Activated naive CD4-positive, alpha-beta T cell treated with anti-CD3 and anti-CD28 coated beads, Interleukin-2, amount 50 U/mL, for 72 hours (primary cell): Measurements from ENCODE around the gene AGAP1. TPM values are rescaled to one million over a fixed set of nuclear protein-coding genes. Genes with fewer than 3 reads are reported as not detected.

ENCODE experiments used
- ATAC-seq, 2 donors: fragments of 150-1000 bp; cut with Tn5 transposase; 2 replicates each; pipeline ENCODE4 v1.10.0; 2021; ENCODE audit warnings: mild to moderate bottlenecking in 2 of 2, moderate library complexity in 2 of 2
- DNase-seq, 2 donors: peaks; one replicate each; pipeline ENCODE4 v3.0.0; 2021 to 2022; ENCODE audit warnings: low spot score in 2 of 2
- H3K27ac Mint-ChIP-seq, 2 donors: one replicate each; pipeline ENCODE4 v1.8.0; 2022; ENCODE audit warnings: mild to moderate bottlenecking in 2 of 2, mixed read lengths in 2 of 2
- H3K36me3 Mint-ChIP-seq, 2 donors: one replicate each; pipeline ENCODE4 v1.8.0; 2022; ENCODE audit warnings: mixed read lengths in 2 of 2
- H3K9me3 Mint-ChIP-seq, 2 donors: one replicate each; pipeline ENCODE4 v1.8.0; 2022; ENCODE audit warnings: mixed read lengths in 2 of 2
- total RNA-seq, 2 donors: library from RNA; stranded (reverse); gene quantifications; one replicate each; pipeline ENCODE4 v1.2.3, GENCODE V29; 2022

The AGAP1 gene
- total RNA-seq, 2 donors from 2014 or later: 0.48 to 7.2 TPM

DNA sequence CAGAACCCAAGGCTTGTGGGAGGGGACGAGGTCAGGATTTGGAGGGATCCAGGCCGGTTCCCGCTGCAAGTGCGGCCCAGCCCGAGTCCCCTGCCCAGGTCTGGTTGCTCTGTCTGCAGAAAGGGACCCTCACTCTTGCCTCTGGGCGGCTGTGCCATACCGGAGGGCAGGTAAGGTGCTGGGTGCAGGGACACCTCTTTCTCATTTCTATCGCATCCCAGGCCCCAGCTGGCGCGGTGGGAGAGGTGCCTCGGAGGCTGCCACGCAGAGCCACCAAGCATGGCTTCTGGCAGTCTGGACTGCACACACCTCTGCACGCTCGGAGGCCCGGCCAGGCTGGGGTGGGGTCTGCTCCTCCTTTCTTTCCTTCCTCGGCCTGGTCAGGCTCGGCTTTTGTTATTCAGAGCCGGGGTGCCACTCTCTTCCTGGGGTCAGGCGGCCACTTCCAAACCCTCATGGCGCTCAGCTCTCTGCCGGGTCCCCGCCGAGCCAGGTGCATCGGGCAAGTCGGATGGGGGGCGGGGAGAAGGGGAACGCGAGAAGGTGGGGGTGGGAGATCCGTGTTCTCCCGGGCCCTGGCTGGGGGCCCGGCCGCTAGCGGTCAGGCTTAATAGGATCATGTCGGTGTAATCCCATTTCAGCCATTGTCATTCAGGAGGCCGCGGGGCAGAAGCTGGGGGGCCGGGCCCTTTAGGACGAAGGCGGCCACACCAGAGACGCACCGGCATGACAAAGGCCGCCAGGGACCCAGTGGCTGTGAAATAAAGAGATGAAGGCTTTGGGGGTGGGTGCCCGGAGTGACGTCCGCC, 665.3 kb downstream of the AGAP1 start:
- peaks cover 0 to 5% of the 10 kb centered on the region in 2 donors for H3K36me3 Mint-ChIP-seq
- ATAC-seq (no peak), DNase-seq (no peak)
- H3K9me3 Mint-ChIP-seq: peaks cover 5% of the 10 kb centered on the region in 2 donors
- H3K27ac Mint-ChIP-seq: no peak overlapping the region

DNA sequence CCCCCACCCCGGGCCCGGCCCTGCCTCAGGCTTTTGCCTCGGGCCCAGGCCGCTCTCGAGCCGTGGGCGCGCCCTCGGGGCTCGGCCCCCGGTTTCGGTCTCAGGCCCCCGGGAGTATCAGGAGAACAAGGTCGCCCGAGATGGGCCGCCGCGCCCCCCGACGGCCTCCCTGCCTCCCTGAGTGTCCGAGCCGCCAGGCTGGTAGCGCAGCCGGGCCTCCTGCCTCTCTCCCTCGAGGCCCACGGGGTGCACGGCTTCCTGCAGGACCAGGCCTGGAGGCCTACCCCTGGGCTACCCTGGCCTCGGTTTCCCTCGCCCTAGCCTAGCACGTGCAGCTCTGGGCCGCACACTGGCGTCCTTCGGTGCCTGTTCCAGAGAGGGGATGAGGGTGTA, 665.9 kb downstream of the AGAP1 start:
- Mint-ChIP-seq H3K27ac (no peak overlapping the region), H3K9me3 (no peaks in the 10 kb centered on the region), H3K36me3 (no peaks in the 10 kb centered on the region)
- no peak for ATAC-seq
- DNase-seq: no peak

GRCh38 chr2:236160366-236161081, 666.7 kb downstream of the AGAP1 start:
- Mint-ChIP-seq H3K27ac (no peak overlapping the region), H3K9me3 (no peaks in the 10 kb centered on the region), H3K36me3 (no peaks in the 10 kb centered on the region)
- ATAC-seq (no peak), DNase-seq (no peak)

DNA sequence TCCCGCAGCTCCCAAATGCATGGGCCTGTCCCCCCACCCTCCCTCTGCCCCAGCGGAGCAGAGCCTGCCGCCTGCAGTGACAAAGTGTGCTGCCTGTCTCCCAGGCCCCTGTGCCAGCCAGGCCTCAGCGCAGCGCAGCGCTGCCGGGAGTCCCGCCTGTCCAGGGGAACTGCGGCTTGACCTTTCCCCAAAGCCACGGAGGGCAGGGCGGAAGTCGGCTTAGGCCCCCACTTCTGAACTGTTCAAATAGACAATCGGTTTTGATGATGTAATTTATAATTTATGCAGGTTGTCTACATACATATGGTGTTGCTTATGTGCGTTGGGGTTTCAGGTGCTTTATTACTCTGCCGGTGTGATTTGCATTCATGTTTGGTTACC, 667.2 kb downstream of the AGAP1 start:
- Mint-ChIP-seq H3K27ac (no peak overlapping the region), H3K36me3 (no peaks in the 10 kb centered on the region), H3K9me3 (no peaks in the 10 kb centered on the region)
- DNase-seq: no peak
- ATAC-seq: no peak

DNA sequence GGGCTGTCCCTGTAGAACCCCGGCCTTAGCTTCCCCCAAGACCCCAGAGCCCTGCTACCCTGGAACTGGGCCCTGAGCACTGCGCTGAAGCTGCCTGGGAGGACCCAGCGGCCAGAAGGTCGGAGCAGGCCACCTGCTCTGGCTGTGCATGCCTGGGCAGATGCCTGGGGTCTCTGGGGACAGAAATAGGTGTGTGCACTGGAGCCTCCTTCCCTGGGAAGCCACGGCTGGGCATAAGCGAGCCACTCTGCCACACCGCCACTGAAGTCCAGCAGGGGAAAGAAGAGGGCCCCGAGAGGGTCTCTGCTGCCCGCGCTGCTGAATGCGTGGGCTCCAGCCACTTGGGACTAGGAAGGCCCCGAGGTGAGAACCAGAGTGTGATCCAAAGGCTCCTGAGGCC, 667.7 kb downstream of the AGAP1 start:
- ATAC-seq (no peak), DNase-seq (no peak)
- no peaks in the 10 kb centered on the region for H3K9me3 Mint-ChIP-seq
- H3K36me3 Mint-ChIP-seq: no peaks in the 10 kb centered on the region
- no peak overlapping the region for H3K27ac Mint-ChIP-seq

- Mint-ChIP-seq H3K27ac (no peak overlapping the region), H3K9me3 (no peaks in the 10 kb centered on the region), H3K36me3 (no peaks in the 10 kb centered on the region)
- ATAC-seq (no peak), DNase-seq (no peak)
Observed at GRCh38 chr2:236162031-236162845, 668.4 kb downstream of the AGAP1 start.

DNA sequence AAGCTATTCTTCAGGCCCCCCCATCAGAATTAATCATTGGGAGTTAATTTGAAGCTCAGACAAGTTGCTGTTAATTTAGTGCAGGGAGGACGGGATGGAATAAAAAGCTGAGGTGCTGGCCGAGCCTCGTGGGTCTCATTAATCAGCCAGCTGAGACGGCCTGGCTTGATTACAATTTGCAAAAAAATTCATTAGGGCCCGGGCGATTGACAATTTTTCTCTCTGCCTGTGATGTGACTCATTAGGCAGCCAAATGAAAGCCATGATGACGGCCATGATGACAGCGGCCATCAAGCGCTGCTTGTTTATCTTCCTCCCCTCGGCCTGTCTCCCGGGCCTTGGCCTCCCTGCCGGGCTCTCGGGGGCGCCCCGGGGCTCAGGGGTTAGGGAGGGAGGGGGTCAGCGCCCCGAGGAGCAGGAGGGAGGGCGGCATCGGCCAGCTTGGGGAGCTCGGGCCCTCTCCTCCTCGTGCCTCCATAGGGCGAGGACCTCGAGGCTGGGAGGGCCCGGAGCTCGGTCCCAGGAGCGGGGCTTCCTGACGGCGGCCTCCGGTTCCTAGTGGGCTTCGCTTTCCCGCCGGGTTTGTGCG, 669.1 kb downstream of the AGAP1 start:
- ATAC-seq (no peak), DNase-seq (no peak)
- Mint-ChIP-seq H3K36me3 (no peaks in the 10 kb centered on the region), H3K9me3 (no peaks in the 10 kb centered on the region), H3K27ac (no peak overlapping the region)

DNA sequence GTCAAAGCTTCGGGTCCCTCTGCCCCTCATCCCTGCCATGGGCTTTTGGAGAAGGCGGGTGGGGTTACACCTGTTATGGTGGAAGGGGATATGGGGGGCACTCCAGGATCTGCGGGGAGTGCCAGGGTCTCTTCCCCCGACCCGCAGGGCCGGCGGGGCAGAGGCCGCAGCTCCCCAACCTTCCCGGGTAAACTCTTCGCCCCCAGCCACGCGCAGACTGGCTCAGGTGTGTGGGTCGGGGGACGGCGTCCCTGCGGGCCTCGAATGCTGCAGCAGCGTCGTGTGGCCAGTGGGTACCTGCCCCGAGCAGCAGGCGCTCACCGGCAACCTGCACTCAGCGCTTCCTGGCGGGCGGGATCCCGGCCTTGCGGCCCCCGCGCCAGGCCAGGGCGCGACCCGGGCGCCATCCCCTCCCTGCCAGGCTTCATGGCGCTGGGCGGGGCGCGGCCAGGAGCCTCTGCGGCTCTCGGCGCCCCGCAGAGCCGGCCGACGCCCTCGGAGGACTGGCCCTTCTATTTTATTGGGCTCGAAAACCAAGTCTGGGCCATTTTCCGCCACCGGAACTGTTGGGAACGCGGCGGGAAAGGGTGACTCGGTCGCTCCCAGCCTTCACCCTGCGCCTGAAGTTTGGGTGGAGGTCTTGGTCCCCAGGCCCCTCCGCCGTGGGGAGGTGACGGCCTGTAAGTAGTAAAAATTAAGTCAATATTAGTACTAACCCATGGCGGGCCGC, 669.8 kb downstream of the AGAP1 start:
- DNase-seq (no peak), ATAC-seq (no peak)
- H3K9me3 Mint-ChIP-seq: no peaks in the 10 kb centered on the region
- H3K36me3 Mint-ChIP-seq: no peaks in the 10 kb centered on the region
- H3K27ac Mint-ChIP-seq: no peak overlapping the region

- Mint-ChIP-seq H3K9me3 (no peaks in the 10 kb centered on the region), H3K36me3 (no peaks in the 10 kb centered on the region), H3K27ac (no peak overlapping the region)
- no peak for ATAC-seq
- DNase-seq: peak in 1 of 2 donors; percentile 21
Observed at GRCh38 chr2:236164201-236164924, 670.5 kb downstream of the AGAP1 start.

GRCh38 chr2:236164925-236165841, 671.3 kb downstream of the AGAP1 start:
- H3K9me3 Mint-ChIP-seq: no peaks in the 10 kb centered on the region
- H3K27ac Mint-ChIP-seq: no peak overlapping the region
- ATAC-seq (no peak), DNase-seq (no peak)
- H3K36me3 Mint-ChIP-seq: no peaks in the 10 kb centered on the region

DNA sequence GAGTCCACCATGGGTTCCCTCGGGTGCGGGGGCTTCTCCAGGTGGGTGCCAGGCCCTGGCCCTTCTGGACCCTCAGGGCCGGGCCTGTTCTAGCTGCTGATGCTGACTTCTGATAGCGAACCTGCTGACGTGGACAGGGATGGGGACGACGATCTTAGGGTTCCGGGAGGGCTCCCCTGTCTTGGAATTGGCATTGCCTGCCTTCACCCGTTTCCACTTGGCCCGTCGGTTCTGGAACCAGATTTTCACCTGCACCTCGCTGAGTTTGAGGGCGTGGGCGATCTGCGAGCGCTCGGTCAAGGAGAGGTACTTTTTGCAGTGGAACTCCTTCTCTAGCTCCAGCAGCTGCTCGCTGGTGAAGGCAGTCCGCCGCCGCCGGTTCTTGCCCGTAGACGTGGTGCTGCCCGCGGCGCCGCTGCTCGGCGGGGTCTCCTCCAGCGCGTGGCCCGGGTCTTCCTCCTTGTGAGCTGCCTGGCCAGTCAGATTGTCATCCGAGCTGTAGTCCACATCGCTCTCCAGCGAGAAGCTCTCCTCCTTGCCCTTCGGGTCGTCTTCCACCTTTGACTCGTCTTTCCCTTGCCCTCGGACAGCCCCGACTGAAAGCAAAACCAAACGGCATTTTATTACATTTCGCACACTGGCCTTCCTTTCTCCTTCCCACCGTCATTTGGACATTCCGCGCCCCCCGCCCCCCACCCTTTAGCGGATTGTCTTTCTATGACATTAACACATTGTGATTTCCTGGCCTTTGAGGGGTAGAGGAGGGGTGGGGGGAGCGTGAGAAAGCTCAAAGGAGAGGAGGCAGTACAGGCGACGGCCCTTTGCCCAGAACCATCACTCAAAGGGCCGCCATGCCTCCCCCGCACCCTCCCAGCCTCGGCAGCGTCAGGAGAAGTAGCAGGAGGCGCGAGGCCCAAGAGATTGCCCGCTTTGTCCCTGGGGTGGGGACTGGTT, 672.3 kb downstream of the AGAP1 start:
- peak in 1 of 2 donors; percentile 15 for DNase-seq
- no peak overlapping the region for H3K27ac Mint-ChIP-seq
- no peaks in the 10 kb centered on the region for H3K36me3 Mint-ChIP-seq

GRCh38 chr2:236166796-236167296, 673.0 kb downstream of the AGAP1 start:
- Mint-ChIP-seq H3K36me3 (no peaks in the 10 kb centered on the region), H3K27ac (peak overlapping the region in 1 of 2 donors; percentile 79), H3K9me3 (no peaks in the 10 kb centered on the region)
- ATAC-seq (no peak), DNase-seq (peak in 1 of 2 donors; percentile 13)

More for the DNA sequence above, 672.3 kb downstream of the AGAP1 start:
- ATAC-seq: no peak
- no peaks in the 10 kb centered on the region for H3K9me3 Mint-ChIP-seq

GRCh38 chr2:236167297-236168109, 673.7 kb downstream of the AGAP1 start:
- peak in 1 of 2 donors; percentile 29 for ATAC-seq
- H3K36me3 Mint-ChIP-seq: no peaks in the 10 kb centered on the region
- no peaks in the 10 kb centered on the region for H3K9me3 Mint-ChIP-seq
- DNase-seq: peak in 1 of 2 donors; percentile 9
- no peak overlapping the region for H3K27ac Mint-ChIP-seq
